Urothelium cell line (cell line): Measurements from ENCODE around the gene SPECC1L.

Experiments used
- DNase-seq: peaks from one replicate; pipeline ENCODE4 v3.0.0; 2011; ENCODE audit warnings: low spot score, mixed read lengths
- FAIRE-seq: peaks from 2 replicates; lab custom pipeline; 2011; peaks lifted over from hg19 to GRCh38; lab: Jason Lieb, UNC

The SPECC1L gene

DNA sequence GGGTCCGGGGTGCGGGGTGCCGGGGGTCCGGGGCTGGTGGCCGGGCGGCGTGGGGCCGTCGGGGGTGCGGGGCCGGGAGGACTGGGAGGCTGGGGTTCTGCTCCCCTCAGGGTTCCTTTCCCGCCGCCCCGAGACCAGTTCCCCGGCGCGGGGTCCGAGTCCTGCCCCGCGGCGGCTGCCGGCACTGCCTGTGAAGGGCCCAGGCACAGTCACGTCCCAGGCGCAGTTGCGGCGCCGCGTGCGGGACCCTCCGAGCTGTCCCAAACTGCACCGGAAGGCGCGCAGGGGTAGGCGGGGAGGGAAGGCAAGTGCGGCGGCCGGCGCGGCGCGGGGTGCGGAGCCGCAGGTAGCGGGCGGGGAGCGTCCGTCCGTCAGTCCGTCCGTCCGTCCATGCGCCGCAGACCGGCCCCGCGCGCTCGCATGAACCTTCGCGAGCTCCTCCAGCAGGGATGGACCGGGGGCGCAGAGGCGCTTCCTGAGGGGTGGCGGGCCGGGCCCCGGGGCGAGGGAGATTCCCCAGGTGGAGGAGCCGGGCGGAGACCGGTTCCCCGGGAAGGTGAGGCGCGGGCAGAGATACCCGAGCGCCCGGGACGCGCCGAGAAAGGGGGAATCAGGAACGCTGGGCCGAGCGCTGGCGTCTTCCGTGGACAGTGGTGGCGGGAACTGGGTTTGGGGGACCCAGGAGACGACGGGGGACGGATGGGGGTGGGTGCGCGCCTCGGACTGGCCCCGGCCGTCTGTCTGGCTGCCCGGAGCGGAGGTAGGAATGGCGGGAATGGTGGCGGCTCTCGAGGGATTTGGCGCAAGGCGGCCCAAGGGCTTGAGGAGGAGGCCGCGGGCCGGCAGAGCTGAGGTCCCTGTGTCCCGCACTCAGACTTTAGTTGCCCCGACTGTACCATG, 153.6 kb downstream of the SPECC1L start:
- DNase-seq (no peak), FAIRE-seq (no peak)

GRCh38 chr22:24424901-24425775, 154.5 kb downstream of the SPECC1L start:
- FAIRE-seq (peak; percentile 87), DNase-seq (no peak)

GRCh38 chr22:24426436-24426835, 155.8 kb downstream of the SPECC1L start:
- no peak for DNase-seq
- no peak for FAIRE-seq

DNA sequence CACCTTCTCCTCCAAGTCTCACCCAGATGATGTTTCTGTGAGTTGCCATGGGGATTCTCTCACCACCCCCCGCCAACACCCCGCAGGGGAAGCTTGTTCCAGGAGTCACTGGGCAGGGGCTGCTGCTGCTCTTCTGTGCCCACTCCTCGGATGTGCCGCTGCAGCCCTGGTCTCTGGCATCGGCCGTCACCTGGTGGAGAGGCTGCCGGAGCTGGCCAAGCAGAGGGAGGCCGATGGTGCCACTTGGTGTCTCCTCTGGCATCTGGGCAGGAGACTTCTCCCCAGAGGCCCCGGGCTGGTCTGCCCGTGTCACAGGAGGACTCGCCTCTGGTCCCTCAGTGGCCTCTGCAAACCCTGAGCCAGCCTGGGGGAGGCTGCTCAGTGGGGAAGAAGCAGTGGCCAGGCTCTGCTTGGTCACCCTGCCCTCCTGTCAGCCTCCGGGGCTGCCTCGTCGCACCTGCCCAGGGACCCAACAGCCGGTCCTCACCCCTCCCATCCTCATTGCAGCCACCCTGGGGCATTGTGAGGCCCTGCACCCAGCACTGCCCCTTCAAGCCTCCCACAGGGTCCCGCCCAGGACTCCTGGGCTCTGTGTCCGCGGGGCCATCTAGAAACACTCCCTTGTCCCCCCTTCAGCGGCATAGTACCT, 156.3 kb downstream of the SPECC1L start:
- no peak for FAIRE-seq
- DNase-seq: no peak

DNA sequence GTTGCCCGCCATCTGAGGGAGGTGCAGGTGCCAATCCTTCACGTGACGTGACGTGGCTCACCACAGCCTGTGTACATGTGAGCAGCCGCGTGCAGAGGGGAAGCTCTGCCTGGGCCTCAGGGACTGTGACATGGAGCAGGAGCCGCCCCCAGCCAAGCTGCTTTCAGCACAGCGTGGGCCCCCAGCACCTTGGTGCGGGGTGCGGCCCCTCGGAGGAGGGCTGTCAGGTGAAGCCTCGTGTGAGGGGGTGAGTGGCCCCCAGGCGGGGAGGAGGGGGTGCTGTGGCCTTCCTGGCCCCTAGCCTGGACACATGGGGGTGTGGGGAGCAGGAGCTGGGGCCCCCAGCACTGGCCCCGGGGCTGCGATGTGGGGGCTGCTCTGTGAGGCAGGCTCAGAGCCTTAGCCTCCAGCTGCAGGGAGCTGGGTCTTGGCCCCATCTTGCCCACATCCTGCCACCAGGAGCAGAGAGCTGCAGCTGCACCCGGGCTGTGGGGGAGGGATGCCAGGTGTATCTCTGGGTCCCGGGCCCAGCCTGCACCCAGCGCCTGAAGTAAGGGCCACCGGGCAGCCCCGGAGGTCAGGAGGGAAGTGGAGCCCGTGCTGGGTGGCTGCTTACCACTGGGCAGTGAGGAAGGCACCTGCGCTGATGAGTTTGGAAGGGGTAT, 157.0 kb downstream of the SPECC1L start, which contains the start of gene ADORA2A:
Gene ADORA2A (plus strand): TSS at position 100 of the 665 bp plus-strand sequence. CDS start 5,806 bp downstream, outside the sequence.
- FAIRE-seq: no peak
- peak; percentile 68 for DNase-seq

DNA sequence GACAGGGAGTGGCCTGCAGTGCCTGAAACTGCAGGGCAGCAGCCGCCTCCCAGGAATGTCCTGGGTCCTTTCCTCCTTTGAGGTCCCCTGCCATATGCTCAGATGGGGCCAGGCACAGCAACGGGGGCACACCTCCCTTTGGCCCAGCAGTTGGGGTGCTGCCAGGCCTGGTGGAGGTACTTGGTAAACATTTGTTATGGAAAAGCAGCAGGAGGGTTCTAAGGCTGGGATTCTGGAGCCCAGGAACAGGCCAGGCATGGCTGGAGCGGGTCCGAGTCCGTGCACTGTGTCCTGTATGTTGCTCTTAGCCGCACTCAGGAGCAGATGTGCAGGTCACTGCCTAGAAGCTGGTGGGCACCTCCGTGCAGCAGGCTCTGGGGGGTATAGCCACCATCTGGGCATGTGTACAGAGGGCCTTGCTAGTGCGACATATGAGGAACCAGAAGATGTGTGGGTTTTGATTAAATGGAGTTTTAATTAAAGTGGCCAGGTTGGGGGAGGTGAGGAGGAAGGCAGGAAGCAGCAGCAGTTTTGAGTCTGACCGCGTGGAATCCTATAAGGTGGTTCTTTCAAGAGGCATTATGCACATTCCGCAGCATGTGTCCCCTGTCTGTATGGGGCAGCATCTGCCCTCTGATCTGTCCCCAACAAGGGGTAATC, 158.2 kb downstream of the SPECC1L start:
- DNase-seq (no peak), FAIRE-seq (peak; percentile 65)

- FAIRE-seq (peak; percentile 81), DNase-seq (peak; percentile 58)
These were observed 159.1 kb downstream of the SPECC1L start for GRCh38 chr22:24429411-24430365.

DNA sequence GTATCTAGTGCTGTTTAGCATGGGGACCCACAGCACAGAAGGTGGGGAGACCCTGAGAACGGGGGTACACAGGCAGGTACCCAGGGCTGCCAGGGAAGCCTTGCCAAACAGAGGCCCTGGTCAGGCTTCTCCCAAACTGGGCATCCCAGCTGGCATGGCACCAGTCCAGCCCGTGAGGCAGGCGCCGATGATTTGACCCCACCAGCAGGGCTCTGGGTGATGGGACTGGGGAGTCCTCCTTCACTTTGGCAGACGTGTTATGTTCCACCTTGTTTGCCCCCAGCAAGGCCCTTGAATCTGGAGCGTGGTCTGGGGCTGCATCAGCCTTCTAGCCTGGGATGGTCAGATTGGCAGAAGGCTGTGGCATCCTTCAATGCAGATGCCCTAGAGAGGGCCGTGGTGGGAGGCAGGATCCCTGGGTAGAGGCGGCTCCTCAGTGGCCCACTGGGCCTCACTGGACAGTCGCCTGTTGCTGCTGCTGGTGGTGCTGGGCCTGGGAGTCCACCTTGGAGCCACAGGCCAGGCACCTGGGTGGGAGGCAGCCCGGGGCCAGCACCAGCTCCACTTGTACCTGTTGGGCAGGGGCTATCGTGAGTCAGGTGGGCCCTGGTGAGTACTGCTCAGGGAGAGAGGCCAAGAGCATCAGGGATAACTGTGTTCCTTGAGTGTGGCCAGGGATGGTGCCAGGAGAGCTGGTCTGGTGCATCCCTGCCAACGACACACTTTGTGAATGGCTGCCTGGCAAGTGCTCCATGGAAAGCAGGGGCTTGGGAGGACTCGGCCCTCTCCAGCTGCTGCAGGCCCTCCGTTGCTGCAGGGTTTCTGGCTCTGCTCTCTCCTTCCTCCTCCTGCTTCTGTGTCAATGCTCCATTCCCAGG, 160.0 kb downstream of the SPECC1L start:
- DNase-seq (no peak), FAIRE-seq (peak; percentile 74)

GRCh38 chr22:24431309-24432034, 160.8 kb downstream of the SPECC1L start:
- FAIRE-seq: peak; percentile 81

DNA sequence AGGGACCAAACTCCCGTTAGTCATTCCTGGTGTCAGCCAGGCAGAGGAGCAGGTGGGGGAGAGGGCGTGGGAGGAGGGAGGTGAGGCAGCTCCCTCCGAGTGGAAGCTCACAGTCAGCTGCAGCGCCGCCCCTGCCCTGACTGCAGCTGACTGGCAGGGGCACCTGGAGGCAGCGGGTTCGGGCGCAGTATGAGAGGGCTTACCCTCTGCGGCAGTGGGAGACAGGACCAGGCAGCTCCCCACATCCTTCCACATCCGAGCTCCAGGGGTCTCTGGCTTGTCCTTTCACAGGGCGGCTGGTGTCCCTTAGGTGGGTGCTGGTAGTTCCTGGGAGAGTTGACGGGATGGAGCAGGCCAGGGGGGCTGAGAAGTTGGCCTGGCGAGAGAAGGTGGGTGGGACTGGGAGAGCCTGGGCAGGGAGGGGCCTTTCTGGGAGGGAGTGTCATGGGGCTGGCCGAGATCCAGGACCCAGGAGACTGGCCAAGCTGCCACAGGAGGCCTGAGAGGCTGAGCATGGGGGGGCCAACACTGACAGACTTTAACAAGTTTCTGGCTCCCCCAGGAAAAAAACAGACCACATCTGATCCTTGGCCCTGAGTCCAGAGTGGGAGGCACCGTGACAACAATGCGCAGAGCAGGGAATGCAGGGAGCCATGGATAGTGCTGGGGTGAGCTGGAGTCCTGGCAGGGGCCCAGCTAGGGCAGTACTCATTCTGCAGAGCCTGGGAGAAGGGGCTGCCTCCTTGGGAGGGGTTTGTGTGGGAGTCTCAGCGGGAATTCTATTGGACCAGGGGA, 161.6 kb downstream of the SPECC1L start:
- FAIRE-seq: peak; percentile 92
- DNase-seq: peak; percentile 90

More at GRCh38 chr22:24431309-24432034, 160.8 kb downstream of the SPECC1L start:
- DNase-seq: no peak

GRCh38 chr22:24433001-24433827, 162.6 kb downstream of the SPECC1L start:
- peak; percentile 79 for FAIRE-seq

GRCh38 chr22:24433828-24434470, 163.3 kb downstream of the SPECC1L start:
- peak; percentile 40 for FAIRE-seq
- DNase-seq: no peak

More at GRCh38 chr22:24433001-24433827, 162.6 kb downstream of the SPECC1L start:
- DNase-seq: no peak

DNA sequence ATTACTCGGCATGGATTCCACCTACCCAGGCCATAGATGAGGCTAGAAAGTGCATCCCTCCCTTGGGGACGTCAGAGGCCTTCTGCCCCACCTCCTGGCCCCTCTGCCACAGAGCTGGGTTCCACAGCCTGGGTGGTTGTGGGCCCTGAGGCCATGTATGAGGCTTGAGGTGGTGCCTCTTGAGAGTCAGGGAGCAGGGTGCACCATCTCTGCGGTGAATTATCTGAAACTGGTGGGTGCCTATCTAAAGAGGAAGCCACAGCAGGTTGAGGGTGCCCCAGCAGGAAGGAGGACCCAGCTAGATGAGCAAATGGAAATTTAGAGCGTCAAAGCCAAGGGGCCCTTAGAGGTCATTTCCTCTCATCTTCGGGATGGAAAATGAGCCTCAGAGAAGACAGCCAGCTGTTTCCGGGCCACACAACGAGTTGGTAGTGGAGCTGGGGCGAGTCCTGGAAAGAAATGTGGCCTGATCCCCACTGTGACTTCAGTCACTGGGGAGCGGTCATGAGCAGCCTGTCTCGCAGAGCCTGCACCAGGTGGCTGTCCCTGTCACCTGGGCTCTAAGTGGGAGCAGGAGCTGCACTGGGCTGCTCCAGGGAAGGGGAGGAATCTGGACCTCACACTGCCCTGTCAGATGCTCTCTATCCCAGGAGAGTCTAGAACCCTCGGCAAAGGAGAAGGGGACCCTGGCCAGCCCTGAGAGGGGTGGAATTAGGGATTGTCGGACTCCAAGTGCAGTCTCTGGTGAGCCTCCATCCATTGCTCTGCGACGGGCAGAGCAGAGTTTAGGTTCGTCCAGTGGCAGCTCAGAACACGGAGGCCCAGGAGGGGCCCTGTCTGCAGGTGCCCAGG, 164.1 kb downstream of the SPECC1L start:
- FAIRE-seq: peak; percentile 32
- DNase-seq: no peak

GRCh38 chr22:24435323-24435645, 164.7 kb downstream of the SPECC1L start:
- DNase-seq (no peak), FAIRE-seq (no peak)
